IMR-90 (cell line): ENCODE results near the gene TK2. TPM values are rescaled to one million over a fixed set of nuclear protein-coding genes. Genes with fewer than 3 reads are reported as not detected.

ENCODE experiments used
- ATAC-seq: fragments of 200-7000 bp; cut with Tn5 transposase; 2 replicates; pipeline ENCODE4 v1.9.1; 2020; ENCODE audit warnings: low read depth, mild to moderate bottlenecking, moderate library complexity
- BruUV-seq: library from RNA; stranded (reverse); fragments of 400-500 nt; replicated peaks from 2 replicates; lab custom pipeline; 2021; lab: Mats Ljungman, UMichigan
- CTCF ChIA-PET: fragments of 300-600 bp; formaldehyde crosslinking; extraction: SDS; loops from one replicate; lab custom pipeline; 2021; ENCODE audit warnings: antibody characterized with exemption; lab: Yijun Ruan, JAX
- POLR2A ChIA-PET: fragments of 300-600 bp; sonication (Branson Sonifier 250); formaldehyde crosslinking; loops from one replicate; lab custom pipeline; 2022; ENCODE audit warnings: antibody characterized with exemption; ENCODE audit not compliant: unreplicated experiment; lab: Charles Lee
- DNase-seq: peaks from one replicate; pipeline ENCODE4 v3.0.0; 2013
- H2AFZ ChIP-seq: replicated peaks from 2 replicates; pipeline ENCODE3; 2013; ENCODE audit warnings: low read length, mild to moderate bottlenecking; ENCODE audit not compliant: poor library complexity
- H2AK5ac ChIP-seq: 2 replicates; pipeline ENCODE4 v1.6.1; 2013; ENCODE audit warnings: low read depth, low read length, inconsistent platforms
- H2AK9ac ChIP-seq: replicated peaks from 2 replicates; pipeline ENCODE3; 2013; ENCODE audit warnings: mild to moderate bottlenecking, low read depth, low read length, moderate library complexity; ENCODE audit not compliant: poor library complexity
- H2BK120ac ChIP-seq: 2 replicates; pipeline ENCODE4 v1.6.1; 2013; ENCODE audit warnings: low read depth, low read length, inconsistent platforms
- H2BK15ac ChIP-seq: 3 replicates; pipeline ENCODE4 v1.6.1; 2013; ENCODE audit warnings: low read depth, low read length, inconsistent platforms
- H2BK20ac ChIP-seq: 2 replicates; pipeline ENCODE4 v1.6.1; 2013; ENCODE audit warnings: low read depth, mild to moderate bottlenecking, inconsistent platforms, low read length, moderate library complexity
- H2BK5ac ChIP-seq: 2 replicates; pipeline ENCODE4 v1.6.1; 2013; ENCODE audit warnings: mild to moderate bottlenecking, low read depth, low read length, inconsistent platforms; ENCODE audit not compliant: poor library complexity, severe bottlenecking
- H3K14ac ChIP-seq: replicated peaks from 2 replicates; pipeline ENCODE4 v1.6.1; 2013; ENCODE audit warnings: low read depth, low read length, inconsistent platforms
- H3K18ac ChIP-seq: 2 replicates; pipeline ENCODE4 v1.6.1; 2013; ENCODE audit warnings: low read depth, low read length, control low read depth
- H3K23ac ChIP-seq: 2 replicates; pipeline ENCODE4 v1.6.1; 2013; ENCODE audit warnings: low read depth, low read length, inconsistent platforms
- H3K27ac ChIP-seq: 2 replicates; pipeline ENCODE4 v1.5.1; 2013; ENCODE audit warnings: mild to moderate bottlenecking, control low read depth, low read length; ENCODE audit not compliant: insufficient read depth
- H3K27me3 ChIP-seq: 2 replicates; pipeline ENCODE4 v1.6.1; 2013; ENCODE audit warnings: low read length; ENCODE audit not compliant: control insufficient read depth, insufficient read depth
- H3K36me3 ChIP-seq: 2 replicates; pipeline ENCODE4 v1.6.1; 2013; ENCODE audit warnings: low read length, mixed read lengths; ENCODE audit not compliant: control insufficient read depth, insufficient read depth
- H3K4ac ChIP-seq: 2 replicates; pipeline ENCODE4 v1.6.1; 2013; ENCODE audit warnings: low read depth, low read length, inconsistent platforms
- H3K4me1 ChIP-seq: 2 replicates; pipeline ENCODE4 v1.6.1; 2013; ENCODE audit warnings: low read length, mixed read lengths; ENCODE audit not compliant: control insufficient read depth, insufficient read depth
- H3K4me2 ChIP-seq: 2 replicates; pipeline ENCODE4 v1.6.1; 2013; ENCODE audit warnings: low read depth, mild to moderate bottlenecking, control low read depth, low read length, moderate library complexity
- H3K4me3 ChIP-seq: 2 replicates; pipeline ENCODE4 v1.5.1; 2013; ENCODE audit warnings: low read depth, mild to moderate bottlenecking, control low read depth, low read length, moderate library complexity; ENCODE audit not compliant: insufficient read depth
- H3K56ac ChIP-seq: 2 replicates; pipeline ENCODE4 v1.6.1; 2013; ENCODE audit warnings: low read length, inconsistent platforms; ENCODE audit not compliant: insufficient read depth; ENCODE audit errors: extremely low read depth
- H3K79me1 ChIP-seq, 2 experiments: 2 replicates each; pipeline ENCODE4 v1.6.1; 2013; ENCODE audit warnings: low read length in 2 of 2, inconsistent platforms in 1 of 2, low read depth in 1 of 2
- H3K9ac ChIP-seq: 2 replicates; pipeline ENCODE4 v1.6.1; 2013; ENCODE audit warnings: low read depth, low read length, control low read depth
- H3K9me1 ChIP-seq: 2 replicates; pipeline ENCODE4 v1.6.1; 2013; ENCODE audit warnings: low read length, inconsistent platforms; ENCODE audit not compliant: insufficient read depth
- H3K9me3 ChIP-seq: 2 replicates; pipeline ENCODE4 v1.6.1; 2013; ENCODE audit warnings: low read length; ENCODE audit not compliant: control insufficient read depth, insufficient read depth
- H4K20me1 ChIP-seq: 2 replicates; pipeline ENCODE4 v1.6.1; 2013; ENCODE audit warnings: low read length, inconsistent platforms; ENCODE audit not compliant: insufficient read depth
- H4K5ac ChIP-seq: 2 replicates; pipeline ENCODE4 v1.6.1; 2013; ENCODE audit warnings: mild to moderate bottlenecking, low read depth, low read length, control low read depth
- H4K8ac ChIP-seq, 2 experiments: 2 replicates each; pipeline ENCODE4 v1.6.1; 2013; ENCODE audit warnings: low read depth in 2 of 2, low read length in 2 of 2, control low read depth in 1 of 2, inconsistent platforms in 1 of 2
- H4K91ac ChIP-seq: 2 replicates; pipeline ENCODE4 v1.6.1; 2013; ENCODE audit warnings: low read depth, low read length, inconsistent platforms; ENCODE audit not compliant: insufficient read depth
- BHLHE40 ChIP-seq: fragments of 150-350 bp; IDR thresholded peaks from 2 replicates; pipeline ENCODE4 v1.6.1; 2016; ENCODE audit warnings: mild to moderate bottlenecking, low read depth, low read length
- WGBS, 2 experiments: methylation state at CpG; one replicate each; pipeline versions ENCODE4 v1.1.5 to v1.1.7; 2013; ENCODE audit warnings: missing lambda C conversion rate in 2 of 2; ENCODE audit not compliant: insufficient read length in 1 of 2; ENCODE audit errors: extremely low coverage in 2 of 2; 5-methylcytosine and 5-hydroxymethylcytosine counted together
- dilution Hi-C: fragments of 300-500 bp; cut with HindIII; formaldehyde crosslinking; loops from one replicate; pipeline ENCODE4 v1.14.3; 2018; ENCODE audit warnings: low sequenced_read_pairs; ENCODE audit not compliant: unreplicated experiment
- in situ Hi-C: fragments of 300-500 bp; cut with MboI; formaldehyde crosslinking; loops from 3 replicates; pipeline ENCODE4 v1.14.3; 2019; ENCODE audit warnings: low sequenced_read_pairs, inconsistent platforms, mixed read lengths
- intact Hi-C: fragments of 100-400 bp; cut with micrococcal nuclease; formaldehyde crosslinking; loops from 2 replicates; pipeline ENCODE4 v1.10.0; 2022
- polyA plus RNA-seq, 3 experiments: library from polyadenylated mRNA; depleted of rRNA; stranded (reverse); fragments of >200 nt; gene quantifications; 2 replicates each; pipeline ENCODE4 v1.2.3, GENCODE V29; 2012; ENCODE audit warnings: low replicate concordance in 1 of 3
- total RNA-seq: library from RNA; depleted of rRNA; stranded (reverse); fragments of >200 nt; gene quantifications from 2 replicates; pipeline ENCODE4 v1.2.3, GENCODE V29; 2012

TK2 gene
- total and polyA plus RNA-seq, 2 of the 4 experiments (the other 2 are of a cell fraction), result 14.7 to 16.5 TPM

GRCh38 chr16:66590322-66590721 is 40.4 kb upstream of the TK2 start:
- CTCF ChIA-PET, result interaction anchor here (0.9 kb wide), 1 partner anchor 9 kb away, joined by 3 read pairs; no protein-coding TSS in a partner anchor
- H4K5ac ChIP-seq, result no peak overlapping the region
- 100% methylated on average over 4 of the region's 8 CpGs; no CpG with 5 or more reads in 1 of the 2 experiments for WGBS, 2 experiments

More at GRCh38 chr16:66590322-66590721, 40.4 kb upstream of the TK2 start:
- H3K9ac ChIP-seq, result no peak overlapping the region
- H2BK120ac ChIP-seq, result no peak overlapping the region
- no peaks in the 10 kb centered on the region for H4K20me1 ChIP-seq
- no peak overlapping the region for H4K8ac ChIP-seq
- no TSS peak for BruUV-seq
- no peak overlapping the region for H2AFZ ChIP-seq
- no peak overlapping the region for H2AK5ac ChIP-seq
- H3K4me2 ChIP-seq, result no peak overlapping the region
- peaks cover 32% of the 10 kb centered on the region for H3K27me3 ChIP-seq
- H3K4me1 ChIP-seq, result no peaks in the 10 kb centered on the region
- H4K91ac ChIP-seq, result no peak overlapping the region
- ATAC-seq (no peak), DNase-seq (no peak)
- no peak overlapping the region for H3K27ac ChIP-seq
- no peak overlapping the region for H3K56ac ChIP-seq
- H3K14ac ChIP-seq, result no peak overlapping the region
- H2BK15ac ChIP-seq, result no peak overlapping the region
- POLR2A ChIA-PET, result interaction anchor here (0.5 kb wide), 1 partner anchor 26 kb away, joined by 5 read pairs; no protein-coding TSS in a partner anchor
- H3K79me1 ChIP-seq, result no peaks in the 10 kb centered on the region
- intact Hi-C loops, result no loop called here
- no peak overlapping the region for H3K23ac ChIP-seq
- H3K18ac ChIP-seq, result no peak overlapping the region
- H3K9me1 ChIP-seq, result no peaks in the 10 kb centered on the region
- no peak overlapping the region for H2BK5ac ChIP-seq
- in situ Hi-C loops, result no loop called here
- H2AK9ac ChIP-seq, result no peak overlapping the region
- TF ChIP-seq BHLHE40, result no peak
- H3K4ac ChIP-seq, result no peak overlapping the region
- H3K36me3 ChIP-seq, result no peaks in the 10 kb centered on the region
- no peak overlapping the region for H2BK20ac ChIP-seq
- H3K9me3 ChIP-seq, result peaks cover 8% of the 10 kb centered on the region
- no peak overlapping the region for H3K4me3 ChIP-seq
- dilution Hi-C loops, result no loop called here
